MM.1S (cell line): Measurements from ENCODE around the gene GRK7.

Experiments used
- DNase-seq: peaks from one replicate; pipeline ENCODE4 v3.0.0-alpha.2; 2015
- H2AFZ ChIP-seq: fragments of 300-600 bp; sonication (generic); 2 replicates; pipeline ENCODE4 v1.6.0; 2016; ENCODE audit warnings: antibody characterized with exemption, low read length
- H3F3A ChIP-seq: fragments of 300-600 bp; sonication (generic); 2 replicates; pipeline ENCODE4 v1.6.1; 2016; ENCODE audit warnings: mild to moderate bottlenecking, antibody characterized with exemption, low read length, moderate library complexity, mixed read lengths; ENCODE audit not compliant: insufficient read depth
- H3K27ac ChIP-seq: fragments of 300-600 bp; sonication (generic); 2 replicates; pipeline ENCODE4 v1.5.1; 2016; ENCODE audit warnings: mild to moderate bottlenecking, low read length
- H3K27me3 ChIP-seq: fragments of 300-600 bp; sonication (generic); replicated peaks from 2 replicates; pipeline ENCODE4 v1.6.0; 2016; ENCODE audit warnings: low read length; ENCODE audit not compliant: insufficient read depth
- H3K36me3 ChIP-seq: fragments of 300-600 bp; sonication (generic); replicated peaks from 2 replicates; pipeline ENCODE4 v1.6.1; 2016; ENCODE audit warnings: mild to moderate bottlenecking, low read length, mixed read lengths; ENCODE audit not compliant: insufficient read depth
- H3K4me1 ChIP-seq: fragments of 300-600 bp; sonication (generic); 2 replicates; pipeline ENCODE4 v1.6.1; 2016; ENCODE audit warnings: low read length, mixed read lengths
- H3K4me2 ChIP-seq: fragments of 300-600 bp; sonication (generic); 2 replicates; pipeline ENCODE4 v1.6.0; 2016; ENCODE audit warnings: low read depth, low read length
- H3K4me3 ChIP-seq: fragments of 300-600 bp; sonication (generic); 2 replicates; pipeline ENCODE4 v1.5.1; 2016; ENCODE audit warnings: low read length, mixed read lengths
- H3K79me2 ChIP-seq: fragments of 300-600 bp; sonication (generic); 2 replicates; pipeline ENCODE4 v1.6.1; 2016; ENCODE audit warnings: mixed run types, low read length, mixed read lengths
- H3K9ac ChIP-seq: fragments of 300-600 bp; sonication (generic); 2 replicates; pipeline ENCODE4 v1.6.1; 2016; ENCODE audit warnings: low read length, mixed read lengths
- H3K9me2 ChIP-seq: fragments of 300-600 bp; sonication (generic); replicated peaks from 2 replicates; pipeline ENCODE4 v1.6.1; 2016; ENCODE audit warnings: mild to moderate bottlenecking, low read length, mixed read lengths; ENCODE audit not compliant: insufficient read depth
- H3K9me3 ChIP-seq: fragments of 300-600 bp; sonication (generic); replicated peaks from 2 replicates; pipeline ENCODE4 v1.6.1; 2016; ENCODE audit warnings: mild to moderate bottlenecking, low read length, mixed read lengths; ENCODE audit not compliant: insufficient read depth
- H4K20me1 ChIP-seq: fragments of 300-600 bp; sonication (generic); 2 replicates; pipeline ENCODE4 v1.6.1; 2016; ENCODE audit warnings: mild to moderate bottlenecking, low read length, moderate library complexity, mixed read lengths; ENCODE audit not compliant: insufficient read depth
- EZH2 ChIP-seq: fragments of 300-600 bp; sonication (generic); optimal IDR thresholded peaks from 2 replicates; pipeline ENCODE3; 2017; ENCODE audit warnings: low read depth, mild to moderate bottlenecking, antibody characterized with exemption, low read length, mixed read lengths
- EZH2phosphoT487 ChIP-seq: fragments of 300-600 bp; sonication (generic); IDR thresholded peaks from 2 replicates; pipeline ENCODE4 v1.6.1; 2018; ENCODE audit warnings: antibody characterized with exemption, low read length
- TF ChIP-seq, protein P1 (sequence below): fragments of 300-600 bp; sonication (generic); IDR thresholded peaks from 2 replicates; pipeline ENCODE4 v1.5.1; 2016; ENCODE audit warnings: antibody characterized with exemption, low read length, mixed read lengths

Gene GRK7

DNA sequence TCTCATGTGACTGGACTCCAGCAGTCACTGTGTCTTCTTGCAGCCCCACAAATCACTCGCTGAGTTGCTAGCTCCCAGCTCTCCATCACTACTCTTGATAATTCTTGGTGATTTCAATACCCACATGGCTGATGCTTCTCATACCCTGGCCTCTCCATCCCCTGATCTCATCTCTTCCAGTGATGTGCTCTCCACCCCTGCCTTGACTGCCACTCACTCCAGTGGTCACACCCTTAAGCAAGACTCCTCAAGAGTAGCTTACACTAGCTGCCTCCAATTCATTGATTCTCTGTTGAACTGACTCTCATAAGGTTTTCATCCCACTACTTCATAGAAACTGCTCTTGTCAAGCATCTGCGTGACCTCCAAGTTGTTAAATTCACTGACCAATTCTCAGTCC, 837 bp downstream of the GRK7 start:
- H3K4me3 ChIP-seq = no peak overlapping the region

DNA sequence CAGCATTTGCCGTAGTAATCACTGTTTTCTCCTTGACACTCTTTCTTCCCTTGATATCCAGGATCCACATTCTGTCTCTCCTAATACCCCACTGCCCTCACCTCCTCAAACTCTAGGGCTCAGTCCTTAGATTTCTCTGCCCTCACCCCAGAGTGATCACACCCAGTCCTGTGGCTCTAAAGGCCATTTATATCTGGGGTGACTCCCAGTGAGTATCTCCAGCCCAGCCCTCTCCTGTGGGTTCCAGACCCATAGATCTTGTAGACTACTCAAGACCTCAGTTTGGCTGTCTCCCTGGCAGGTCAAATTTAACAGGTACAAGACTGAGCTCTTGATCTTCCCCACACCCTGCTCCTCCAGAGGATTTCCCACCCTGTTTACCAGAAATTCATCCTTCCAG, 1.3 kb downstream of the GRK7 start:
- H2AFZ ChIP-seq = no peak overlapping the region
- H3K36me3 ChIP-seq = no peaks in the 10 kb centered on the region
- H4K20me1 ChIP-seq = no peaks in the 10 kb centered on the region
- TF ChIP-seq EZH2 (no peak), EZH2phosphoT487 (no peak)
- TF ChIP-seq, protein P1, sequence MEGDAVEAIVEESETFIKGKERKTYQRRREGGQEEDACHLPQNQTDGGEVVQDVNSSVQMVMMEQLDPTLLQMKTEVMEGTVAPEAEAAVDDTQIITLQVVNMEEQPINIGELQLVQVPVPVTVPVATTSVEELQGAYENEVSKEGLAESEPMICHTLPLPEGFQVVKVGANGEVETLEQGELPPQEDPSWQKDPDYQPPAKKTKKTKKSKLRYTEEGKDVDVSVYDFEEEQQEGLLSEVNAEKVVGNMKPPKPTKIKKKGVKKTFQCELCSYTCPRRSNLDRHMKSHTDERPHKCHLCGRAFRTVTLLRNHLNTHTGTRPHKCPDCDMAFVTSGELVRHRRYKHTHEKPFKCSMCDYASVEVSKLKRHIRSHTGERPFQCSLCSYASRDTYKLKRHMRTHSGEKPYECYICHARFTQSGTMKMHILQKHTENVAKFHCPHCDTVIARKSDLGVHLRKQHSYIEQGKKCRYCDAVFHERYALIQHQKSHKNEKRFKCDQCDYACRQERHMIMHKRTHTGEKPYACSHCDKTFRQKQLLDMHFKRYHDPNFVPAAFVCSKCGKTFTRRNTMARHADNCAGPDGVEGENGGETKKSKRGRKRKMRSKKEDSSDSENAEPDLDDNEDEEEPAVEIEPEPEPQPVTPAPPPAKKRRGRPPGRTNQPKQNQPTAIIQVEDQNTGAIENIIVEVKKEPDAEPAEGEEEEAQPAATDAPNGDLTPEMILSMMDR = no peak
- no peak overlapping the region for H3K9ac ChIP-seq
- no peaks in the 10 kb centered on the region for H3K27me3 ChIP-seq
- H3K4me1 ChIP-seq = no peaks in the 10 kb centered on the region
- DNase-seq = no peak
- H3K4me2 ChIP-seq = no peak overlapping the region
- no peaks in the 10 kb centered on the region for H3K79me2 ChIP-seq
- H3K27ac ChIP-seq = no peak overlapping the region
- H3K9me3 ChIP-seq = no peaks in the 10 kb centered on the region
- H3K9me2 ChIP-seq = no peaks in the 10 kb centered on the region
- H3K4me3 ChIP-seq = no peak overlapping the region
- no peaks in the 10 kb centered on the region for H3F3A ChIP-seq

More for the DNA sequence above, 837 bp downstream of the GRK7 start:
- Histone ChIP-seq H2AFZ (no peak overlapping the region), H3K4me2 (no peak overlapping the region), H3K9me3 (no peaks in the 10 kb centered on the region), H3K36me3 (no peaks in the 10 kb centered on the region), H3K9me2 (no peaks in the 10 kb centered on the region), H3K9ac (no peak overlapping the region), H3K27ac (no peak overlapping the region), H4K20me1 (no peaks in the 10 kb centered on the region), H3K4me1 (no peaks in the 10 kb centered on the region), H3K79me2 (no peaks in the 10 kb centered on the region), H3K27me3 (no peaks in the 10 kb centered on the region), H3F3A (no peaks in the 10 kb centered on the region)
- DNase-seq = no peak
- TF ChIP-seq EZH2 (no peak), EZH2phosphoT487 (no peak)
- TF ChIP-seq, protein P1 = no peak

DNA sequence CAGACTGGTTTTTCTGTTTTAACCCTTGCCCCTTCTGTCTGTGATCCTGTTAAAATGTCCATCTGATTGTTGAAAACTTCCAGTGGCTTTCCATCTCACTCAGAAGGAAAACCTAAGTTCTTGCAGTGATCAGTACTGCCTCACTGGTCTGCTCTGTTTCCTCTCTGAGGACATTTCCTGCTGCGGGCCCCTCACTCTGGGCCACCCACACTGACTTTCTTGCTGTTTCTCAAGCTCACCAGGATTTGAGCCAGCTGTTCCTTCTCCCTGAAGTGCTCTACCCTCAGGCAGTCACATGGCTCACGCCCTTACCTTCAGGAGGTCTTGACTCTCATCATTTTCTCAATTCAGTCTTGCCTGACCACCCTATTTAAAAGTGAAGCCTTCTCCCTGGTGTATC, 1.8 kb downstream of the GRK7 start:
- TF ChIP-seq EZH2 (no peak), EZH2phosphoT487 (no peak)
- TF ChIP-seq, protein P1 = no peak
- no peaks in the 10 kb centered on the region for H4K20me1 ChIP-seq
- no peaks in the 10 kb centered on the region for H3K36me3 ChIP-seq
- H3K9me2 ChIP-seq = no peaks in the 10 kb centered on the region
- H2AFZ ChIP-seq = no peak overlapping the region
- no peaks in the 10 kb centered on the region for H3K9me3 ChIP-seq
- no peaks in the 10 kb centered on the region for H3K4me1 ChIP-seq
- no peaks in the 10 kb centered on the region for H3K27me3 ChIP-seq
- DNase-seq = no peak
- no peak overlapping the region for H3K4me2 ChIP-seq
- no peak overlapping the region for H3K4me3 ChIP-seq
- H3K27ac ChIP-seq = no peak overlapping the region
- no peaks in the 10 kb centered on the region for H3K79me2 ChIP-seq
- no peaks in the 10 kb centered on the region for H3F3A ChIP-seq
- H3K9ac ChIP-seq = no peak overlapping the region
